Thoracic aorta (tissue), 2 donors: Measurements from ENCODE around the gene NPAS4. TPM values are rescaled to one million over a fixed set of nuclear protein-coding genes. Genes with fewer than 3 reads are reported as not detected.

ENCODE experiments used
- ATAC-seq: fragments of 150-250 bp; one replicate; pipeline ENCODE4 v1.8.0; 2017; ENCODE audit warnings: low read depth; ENCODE audit not compliant: insufficient number of reproducible peaks, low FRiP score
- DNase-seq: peaks from one replicate; pipeline ENCODE4 v3.0.0-alpha.2; 2020; ENCODE audit warnings: low spot score
- H3K27ac ChIP-seq, 2 donors: fragments of 200-600 bp; sonication (generic); 1 replicate in 1 of 2; 2 replicates in 1 of 2; pipeline ENCODE4 v1.5.1; 2016; ENCODE audit warnings: mild to moderate bottlenecking in 2 of 2, moderate library complexity in 2 of 2
- H3K27me3 ChIP-seq: fragments of 200-600 bp; sonication (generic); replicated peaks from 2 replicates; pipeline ENCODE4 v1.6.0; 2016; ENCODE audit warnings: mild to moderate bottlenecking; ENCODE audit not compliant: insufficient read depth
- H3K36me3 ChIP-seq: fragments of 200-600 bp; sonication (generic); one replicate; pipeline ENCODE4 v1.5.1; 2016
- H3K4me1 ChIP-seq, 2 donors: fragments of 200-600 bp; sonication (generic); 1 replicate in 1 of 2; 2 replicates in 1 of 2; pipeline versions ENCODE4 v1.5.1 to v1.6.0; 2016; ENCODE audit warnings: low read depth in 2 of 2, mild to moderate bottlenecking in 1 of 2; ENCODE audit not compliant: control insufficient read depth in 1 of 2
- H3K4me3 ChIP-seq: fragments of 200-600 bp; sonication (generic); 2 replicates; pipeline ENCODE4 v1.5.1; 2016; ENCODE audit warnings: mild to moderate bottlenecking
- H3K9me3 ChIP-seq: fragments of 200-600 bp; sonication (generic); 2 replicates; pipeline ENCODE4 v1.5.1; 2016
- total RNA-seq, 2 donors: library from RNA; depleted of rRNA; stranded (reverse); fragments of >200 nt; gene quantifications; one replicate each; pipeline versions ENCODE4 v1.1.0 to v1.2.3, GENCODE V29; 2016
- TF ChIP-seq, protein P1 (sequence below): fragments of 200-600 bp; sonication (generic); IDR thresholded peaks from one replicate; pipeline ENCODE4 v1.5.1; 2019; ENCODE audit warnings: antibody characterized with exemption

Gene NPAS4
- total RNA-seq, 2 donors from 2014 or later, result 4.2 to 6.6 TPM

DNA sequence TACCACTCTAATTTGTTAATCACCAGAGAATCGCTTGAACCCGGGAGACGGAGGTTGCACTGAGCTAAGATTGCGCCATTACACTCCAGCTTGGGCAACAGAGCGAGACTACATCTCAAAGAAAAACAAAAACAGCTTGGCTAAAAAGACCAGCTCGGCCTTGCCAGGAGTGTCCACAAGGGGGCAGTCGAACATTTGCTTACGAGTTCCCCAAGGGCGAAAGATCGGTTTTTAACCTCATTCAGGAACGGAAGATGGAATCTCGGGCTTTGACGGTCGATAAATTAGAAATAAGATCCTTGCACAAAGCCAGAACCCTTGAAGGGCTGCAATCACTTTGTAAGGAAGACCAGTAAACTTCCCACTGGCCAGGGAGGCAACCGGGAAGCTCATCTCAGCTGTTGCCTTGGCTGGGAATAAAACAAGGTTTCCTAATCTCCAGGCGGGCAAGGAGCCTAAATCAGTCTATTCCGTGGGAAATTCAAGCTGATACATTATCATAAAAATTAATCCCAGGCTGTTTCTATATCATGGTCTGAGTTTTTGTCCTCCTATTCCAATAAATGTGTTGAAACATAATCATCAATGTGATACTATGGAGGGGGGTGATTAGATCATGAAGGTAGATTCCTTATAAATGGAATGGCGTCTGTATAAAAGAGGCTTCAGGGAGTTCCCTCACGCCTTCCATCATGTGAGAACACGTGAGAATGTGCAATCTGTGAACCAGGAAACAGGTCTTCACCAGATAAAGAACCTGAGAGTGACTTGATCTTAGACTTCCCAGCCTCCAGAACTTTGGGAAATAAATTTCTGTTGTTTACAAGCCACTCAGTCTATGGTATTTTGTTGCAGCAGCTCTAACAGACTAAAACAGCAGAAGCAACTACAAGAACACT is 34.4 kb upstream of the NPAS4 start:
- peak overlapping the region; percentile 63 for H3K4me3 ChIP-seq
- no peak overlapping the region for H3K27ac ChIP-seq
- peak; percentile 49 for DNase-seq
- TF ChIP-seq, protein P1, sequence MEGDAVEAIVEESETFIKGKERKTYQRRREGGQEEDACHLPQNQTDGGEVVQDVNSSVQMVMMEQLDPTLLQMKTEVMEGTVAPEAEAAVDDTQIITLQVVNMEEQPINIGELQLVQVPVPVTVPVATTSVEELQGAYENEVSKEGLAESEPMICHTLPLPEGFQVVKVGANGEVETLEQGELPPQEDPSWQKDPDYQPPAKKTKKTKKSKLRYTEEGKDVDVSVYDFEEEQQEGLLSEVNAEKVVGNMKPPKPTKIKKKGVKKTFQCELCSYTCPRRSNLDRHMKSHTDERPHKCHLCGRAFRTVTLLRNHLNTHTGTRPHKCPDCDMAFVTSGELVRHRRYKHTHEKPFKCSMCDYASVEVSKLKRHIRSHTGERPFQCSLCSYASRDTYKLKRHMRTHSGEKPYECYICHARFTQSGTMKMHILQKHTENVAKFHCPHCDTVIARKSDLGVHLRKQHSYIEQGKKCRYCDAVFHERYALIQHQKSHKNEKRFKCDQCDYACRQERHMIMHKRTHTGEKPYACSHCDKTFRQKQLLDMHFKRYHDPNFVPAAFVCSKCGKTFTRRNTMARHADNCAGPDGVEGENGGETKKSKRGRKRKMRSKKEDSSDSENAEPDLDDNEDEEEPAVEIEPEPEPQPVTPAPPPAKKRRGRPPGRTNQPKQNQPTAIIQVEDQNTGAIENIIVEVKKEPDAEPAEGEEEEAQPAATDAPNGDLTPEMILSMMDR, result peak; percentile 91
- peak; percentile 79 for ATAC-seq
- H3K9me3 ChIP-seq, result no peaks in the 10 kb centered on the region
- peaks cover 0 to 6% of the 10 kb centered on the region in 2 donors for H3K4me1 ChIP-seq
- H3K27me3 ChIP-seq, result no peaks in the 10 kb centered on the region
- H3K36me3 ChIP-seq, result no peaks in the 10 kb centered on the region

DNA sequence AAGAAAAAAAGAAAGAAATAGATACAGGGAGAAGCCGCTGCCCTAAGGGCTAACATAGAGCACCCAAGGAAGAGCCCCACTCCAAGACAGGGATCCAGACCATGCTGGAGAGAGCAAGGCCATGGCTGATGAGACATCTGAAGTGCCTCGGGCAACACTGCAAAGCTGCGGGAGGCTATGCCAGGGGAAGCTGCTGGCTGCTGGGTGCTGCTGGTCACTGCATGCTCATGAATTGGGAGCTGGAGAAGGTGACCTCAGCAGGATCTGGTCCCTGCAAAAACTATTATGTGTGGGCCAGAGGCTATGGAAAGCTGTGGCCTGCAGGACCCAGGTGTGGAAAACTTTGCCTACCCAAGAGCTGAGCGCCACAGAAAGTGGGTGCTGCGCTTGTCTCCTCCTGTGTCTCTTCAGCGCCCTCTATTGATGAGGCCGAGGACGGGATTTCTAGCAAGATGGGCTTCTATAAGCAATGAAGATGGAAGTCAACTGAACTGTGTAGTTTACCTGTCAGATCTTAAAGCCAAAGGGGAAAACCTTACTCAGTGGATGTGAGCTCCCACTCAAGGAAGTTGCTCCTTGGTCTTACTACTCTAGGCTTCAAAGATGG is 32.0 kb upstream of the NPAS4 start:
- no peak overlapping the region for H3K27ac ChIP-seq
- H3K4me1 ChIP-seq, result peaks cover 0 to 6% of the 10 kb centered on the region in 2 donors
- no peaks in the 10 kb centered on the region for H3K9me3 ChIP-seq
- no peaks in the 10 kb centered on the region for H3K27me3 ChIP-seq
- DNase-seq, result no peak
- no peak for ATAC-seq
- H3K4me3 ChIP-seq, result no peak overlapping the region
- TF ChIP-seq, protein P1, result peak; percentile 41
- H3K36me3 ChIP-seq, result no peaks in the 10 kb centered on the region

DNA sequence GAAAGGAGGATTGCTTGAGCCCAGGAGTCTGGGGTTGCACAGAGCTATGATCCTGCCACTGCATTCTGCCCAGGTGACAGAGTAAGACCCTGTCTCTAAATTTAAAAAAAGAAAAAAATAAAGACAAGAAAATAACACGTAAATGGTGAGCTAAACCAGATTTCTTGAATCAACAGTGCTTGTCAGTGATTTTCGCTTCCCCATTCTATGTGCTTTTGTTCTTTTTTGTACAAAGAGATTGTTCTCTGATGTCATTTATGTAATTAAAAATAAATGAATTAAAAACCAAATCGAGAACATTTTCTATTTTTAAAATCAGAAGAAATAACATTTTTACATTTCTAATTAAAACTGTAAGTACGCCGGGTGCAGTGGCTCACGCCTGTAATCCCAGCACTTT is 29.5 kb upstream of the NPAS4 start:
- Histone ChIP-seq H3K9me3 (no peaks in the 10 kb centered on the region), H3K4me1 (peaks cover 0 to under 1% of the 10 kb centered on the region in 2 donors), H3K27me3 (no peaks in the 10 kb centered on the region), H3K27ac (no peak overlapping the region), H3K36me3 (no peaks in the 10 kb centered on the region), H3K4me3 (no peak overlapping the region)
- TF ChIP-seq, protein P1, result no peak
- ATAC-seq (no peak), DNase-seq (no peak)

DNA sequence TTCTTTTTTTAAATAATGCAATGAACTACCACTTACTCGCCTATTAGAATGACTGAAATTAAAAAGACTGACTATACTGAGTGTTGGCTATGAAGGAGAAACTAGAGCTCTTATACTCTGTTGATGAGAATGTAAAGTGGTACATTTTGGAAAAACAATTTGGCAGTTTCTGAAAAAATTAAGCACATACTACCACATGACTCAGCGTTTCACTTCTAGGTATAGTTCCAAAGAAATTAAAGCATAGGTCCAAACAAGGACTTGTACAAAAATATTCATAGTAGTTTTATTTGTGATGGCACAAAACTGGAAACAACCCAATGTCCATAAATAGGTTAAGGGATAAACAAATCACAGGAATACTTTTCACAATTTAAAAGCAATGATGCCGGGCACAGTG is 26.9 kb upstream of the NPAS4 start:
- DNase-seq, result no peak
- H3K4me3 ChIP-seq, result no peak overlapping the region
- ATAC-seq, result no peak
- no peaks in the 10 kb centered on the region for H3K4me1 ChIP-seq
- no peaks in the 10 kb centered on the region for H3K27me3 ChIP-seq
- no peaks in the 10 kb centered on the region for H3K36me3 ChIP-seq
- no peaks in the 10 kb centered on the region for H3K9me3 ChIP-seq
- H3K27ac ChIP-seq, result no peak overlapping the region
- TF ChIP-seq, protein P1, result no peak

DNA sequence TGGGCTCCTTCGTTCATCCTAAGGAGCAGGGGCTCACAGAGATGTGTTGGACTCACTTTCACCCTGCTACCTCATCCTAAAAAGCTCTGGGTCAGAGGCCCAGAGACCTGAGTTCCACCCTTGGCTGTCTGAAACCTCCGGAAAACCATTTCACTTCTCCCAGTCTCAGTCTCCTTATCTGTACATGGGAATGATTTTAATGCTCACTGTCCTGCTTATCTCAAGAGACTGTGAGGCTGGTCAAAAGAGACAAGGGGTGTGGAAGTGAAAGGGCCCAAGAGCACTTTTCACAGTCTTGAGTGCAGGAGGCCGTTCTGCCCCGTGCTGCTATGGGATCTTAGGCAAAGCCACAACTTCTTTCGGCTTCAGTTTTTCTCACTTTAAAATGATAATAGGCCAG is 13.2 kb upstream of the NPAS4 start:
- Histone ChIP-seq H3K27me3 (no peaks in the 10 kb centered on the region), H3K4me3 (no peak overlapping the region), H3K9me3 (no peaks in the 10 kb centered on the region), H3K27ac (no peak overlapping the region), H3K36me3 (no peaks in the 10 kb centered on the region), H3K4me1 (peaks cover 10 to 35% of the 10 kb centered on the region in 2 donors)
- DNase-seq (no peak), ATAC-seq (no peak)
- TF ChIP-seq, protein P1, result no peak
